ENCODE data around the gene PTMA.
"Not testable (repeated sequence)": the region's sequence is repeated elsewhere in the genome, so short reads cannot be mapped to it uniquely, and the experiment has no call there.

Gene PTMA, protein sequence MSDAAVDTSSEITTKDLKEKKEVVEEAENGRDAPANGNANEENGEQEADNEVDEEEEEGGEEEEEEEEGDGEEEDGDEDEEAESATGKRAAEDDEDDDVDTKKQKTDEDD

GRCh38 chr2:231707927-231708772, at the start of gene PTMA:
TSS of gene PTMA (plus strand) at chr2:231708525. CDS start at chr2:231708707, 182 bp downstream.
- Histone ChIP-seq H3K9me3 (ENCODE audit: control insufficient read depth, insufficient read depth, low read length) (no peaks in the 10 kb centered on the region), H3K27me3 (ENCODE audit: control insufficient read depth, insufficient read depth, low read length) (no peaks in the 10 kb centered on the region), H3K36me3 (ENCODE audit: control insufficient read depth, insufficient read depth, low read length) (peaks cover 41% of the 10 kb centered on the region), H3K4me1 (ENCODE audit: control insufficient read depth, insufficient read depth, low read length) (peaks cover 9% of the 10 kb centered on the region), H3K9ac (ENCODE audit: low read depth, low read length) (peak within 1 kb of the TSS; percentile 100), H3K4me3 (ENCODE audit: low read depth, low read length) (peak within 1 kb of the TSS; percentile 97)

DNA sequence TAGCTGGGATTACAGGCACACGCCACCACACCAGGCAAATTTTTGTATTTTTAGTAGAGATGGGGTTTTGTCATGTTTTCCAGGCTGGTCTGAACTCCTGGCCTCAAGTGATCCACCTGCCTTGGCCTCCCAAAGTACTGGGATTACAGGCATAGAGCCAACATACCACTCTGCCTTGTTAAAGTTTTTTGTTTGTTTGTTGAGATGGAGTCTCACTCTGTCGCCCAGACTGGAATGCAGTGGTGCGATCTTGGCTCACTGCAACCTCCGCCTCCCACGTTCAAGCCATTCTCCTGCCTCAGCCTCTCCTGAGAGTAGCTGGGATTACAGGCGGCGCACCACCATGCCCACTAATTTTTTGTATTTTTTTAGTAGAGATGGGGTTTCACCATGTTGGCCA, 48.3 kb upstream of the PTMA start:
- not testable (repeated sequence) for H3K4me3 ChIP-seq (ENCODE audit: low read depth, low read length); H3K9ac ChIP-seq (ENCODE audit: low read depth, low read length); H3K9me3 ChIP-seq (ENCODE audit: control insufficient read depth, insufficient read depth, low read length); H3K27me3 ChIP-seq (ENCODE audit: control insufficient read depth, insufficient read depth, low read length); H3K36me3 ChIP-seq (ENCODE audit: control insufficient read depth, insufficient read depth, low read length)
- H3K4me1 ChIP-seq (ENCODE audit: control insufficient read depth, insufficient read depth, low read length) = peaks cover 11% of the 10 kb centered on the region

DNA sequence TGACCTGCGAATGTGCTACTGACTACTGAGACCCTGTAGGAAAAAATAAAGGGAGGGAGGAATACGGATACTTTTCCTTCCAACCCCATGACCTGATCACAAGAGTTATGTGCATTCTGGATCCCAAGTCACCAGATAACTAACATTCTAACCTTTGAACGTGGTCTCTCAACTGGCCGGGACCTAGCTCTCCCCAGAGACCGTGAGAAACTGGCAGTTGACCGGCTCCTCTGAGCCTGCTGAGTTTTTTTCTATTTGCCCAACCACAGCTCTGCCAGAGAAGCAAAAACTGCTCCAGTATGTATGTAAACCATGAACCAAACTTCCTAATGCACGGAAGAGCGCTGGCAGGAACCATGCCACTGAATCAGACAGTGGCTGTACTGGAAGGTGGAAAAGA, 47.5 kb upstream of the PTMA start:
- Histone ChIP-seq H3K4me1 (ENCODE audit: control insufficient read depth, insufficient read depth, low read length) (peaks cover 3% of the 10 kb centered on the region), H3K36me3 (ENCODE audit: control insufficient read depth, insufficient read depth, low read length) (no peaks in the 10 kb centered on the region), H3K4me3 (ENCODE audit: low read depth, low read length) (no peak overlapping the region), H3K9ac (ENCODE audit: low read depth, low read length) (no peak overlapping the region), H3K9me3 (ENCODE audit: control insufficient read depth, insufficient read depth, low read length) (no peaks in the 10 kb centered on the region), H3K27me3 (ENCODE audit: control insufficient read depth, insufficient read depth, low read length) (peaks cover 2% of the 10 kb centered on the region)

GRCh38 chr2:231661422-231662027, 46.8 kb upstream of the PTMA start:
- Histone ChIP-seq H3K4me3 (ENCODE audit: low read depth, low read length) (peak overlapping the region; percentile 48), H3K9ac (ENCODE audit: low read depth, low read length) (peak overlapping the region; percentile 95), H3K4me1 (ENCODE audit: control insufficient read depth, insufficient read depth, low read length) (peaks cover 2% of the 10 kb centered on the region), H3K27me3 (ENCODE audit: control insufficient read depth, insufficient read depth, low read length) (peaks cover 2% of the 10 kb centered on the region), H3K36me3 (ENCODE audit: control insufficient read depth, insufficient read depth, low read length) (no peaks in the 10 kb centered on the region), H3K9me3 (ENCODE audit: control insufficient read depth, insufficient read depth, low read length) (no peaks in the 10 kb centered on the region)

- Histone ChIP-seq H3K27me3 (ENCODE audit: control insufficient read depth, insufficient read depth, low read length) (peaks cover 2% of the 10 kb centered on the region), H3K4me1 (ENCODE audit: control insufficient read depth, insufficient read depth, low read length) (peaks cover 4% of the 10 kb centered on the region), H3K36me3 (ENCODE audit: control insufficient read depth, insufficient read depth, low read length) (no peaks in the 10 kb centered on the region), H3K4me3 (ENCODE audit: low read depth, low read length) (peak overlapping the region; percentile 65), H3K9me3 (ENCODE audit: control insufficient read depth, insufficient read depth, low read length) (no peaks in the 10 kb centered on the region), H3K9ac (ENCODE audit: low read depth, low read length) (peak overlapping the region; percentile 95)
Observed at GRCh38 chr2:231662028-231662810, 46.1 kb upstream of the PTMA start.

GRCh38 chr2:231662811-231663457, 45.4 kb upstream of the PTMA start:
- H3K9ac ChIP-seq (ENCODE audit: low read depth, low read length) = peak overlapping the region; percentile 66
- no peaks in the 10 kb centered on the region for H3K36me3 ChIP-seq (ENCODE audit: control insufficient read depth, insufficient read depth, low read length)
- H3K4me1 ChIP-seq (ENCODE audit: control insufficient read depth, insufficient read depth, low read length) = peaks cover 4% of the 10 kb centered on the region
- H3K27me3 ChIP-seq (ENCODE audit: control insufficient read depth, insufficient read depth, low read length) = peaks cover 2% of the 10 kb centered on the region
- H3K4me3 ChIP-seq (ENCODE audit: low read depth, low read length) = peak overlapping the region; percentile 65
- no peaks in the 10 kb centered on the region for H3K9me3 ChIP-seq (ENCODE audit: control insufficient read depth, insufficient read depth, low read length)

- Histone ChIP-seq H3K9ac (ENCODE audit: low read depth, low read length) (no peak overlapping the region), H3K4me1 (ENCODE audit: control insufficient read depth, insufficient read depth, low read length) (peaks cover 4% of the 10 kb centered on the region), H3K27me3 (ENCODE audit: control insufficient read depth, insufficient read depth, low read length) (peaks cover 2% of the 10 kb centered on the region), H3K36me3 (ENCODE audit: control insufficient read depth, insufficient read depth, low read length) (no peaks in the 10 kb centered on the region), H3K9me3 (ENCODE audit: control insufficient read depth, insufficient read depth, low read length) (no peaks in the 10 kb centered on the region), H3K4me3 (ENCODE audit: low read depth, low read length) (no peak overlapping the region)
Observed at GRCh38 chr2:231663458-231664212, 44.7 kb upstream of the PTMA start.

- H3K9me3 ChIP-seq (ENCODE audit: control insufficient read depth, insufficient read depth, low read length) = no peaks in the 10 kb centered on the region
- no peaks in the 10 kb centered on the region for H3K36me3 ChIP-seq (ENCODE audit: control insufficient read depth, insufficient read depth, low read length)
- H3K9ac ChIP-seq (ENCODE audit: low read depth, low read length) = no peak overlapping the region
- peaks cover 4% of the 10 kb centered on the region for H3K4me1 ChIP-seq (ENCODE audit: control insufficient read depth, insufficient read depth, low read length)
- peaks cover 2% of the 10 kb centered on the region for H3K27me3 ChIP-seq (ENCODE audit: control insufficient read depth, insufficient read depth, low read length)
- no peak overlapping the region for H3K4me3 ChIP-seq (ENCODE audit: low read depth, low read length)
Observed at GRCh38 chr2:231664727-231665126, 43.6 kb upstream of the PTMA start.

- Histone ChIP-seq H3K9me3 (ENCODE audit: control insufficient read depth, insufficient read depth, low read length) (no peaks in the 10 kb centered on the region), H3K9ac (ENCODE audit: low read depth, low read length) (peak overlapping the region; percentile 57), H3K4me1 (ENCODE audit: control insufficient read depth, insufficient read depth, low read length) (peaks cover 4% of the 10 kb centered on the region), H3K36me3 (ENCODE audit: control insufficient read depth, insufficient read depth, low read length) (no peaks in the 10 kb centered on the region), H3K4me3 (ENCODE audit: low read depth, low read length) (peak overlapping the region; percentile 31), H3K27me3 (ENCODE audit: control insufficient read depth, insufficient read depth, low read length) (peaks cover 2% of the 10 kb centered on the region)
Observed at GRCh38 chr2:231665245-231666170, 42.8 kb upstream of the PTMA start.
